HCT116 (cell line): ENCODE measurements around the gene LCNL1. TPM values are rescaled to one million over a fixed set of nuclear protein-coding genes. Genes with fewer than 3 reads are reported as not detected.
A peak's percentile ranks its signal among the peaks of the same experiment; 100 is the strongest.

Experiments
- ATAC-seq: fragments of 200-7000 bp; cut with Tn5 transposase; 2 replicates; pipeline ENCODE4 v1.9.1; 2020; ENCODE audit warnings: mild to moderate bottlenecking, moderate library complexity
- BruUV-seq: library from RNA; stranded (reverse); fragments of 400-500 nt; replicated peaks from 2 replicates; lab custom pipeline; 2021; lab: Mats Ljungman, UMichigan
- CTCF ChIA-PET: fragments of 300-600 bp; sonication (Branson Sonifier 250); formaldehyde crosslinking; loops from one replicate; lab custom pipeline; 2021; ENCODE audit warnings: antibody characterized with exemption; lab: Charles Lee
- POLR2A ChIA-PET: fragments of 300-600, 350-600 bp; sonication (Branson Sonifier 250); formaldehyde crosslinking; loops from one replicate; lab custom pipeline; 2021; ENCODE audit warnings: antibody characterized with exemption; lab: Charles Lee
- RAD21 ChIA-PET, 2 experiments: fragments of 300-600 bp; sonication (Branson Sonifier 250); formaldehyde crosslinking; loops; one replicate each; lab custom pipeline; 2023; ENCODE audit warnings: low total read pairs in 2 of 2; ENCODE audit not compliant: uncharacterized antibody in 2 of 2, unreplicated experiment in 2 of 2, low non-redundant PET in 1 of 2; lab: Charles Lee
- DNase-seq: peaks from one replicate; pipeline ENCODE4 v3.0.0-alpha.2; 2010; ENCODE audit warnings: low read depth, low spot score
- H2AFZ ChIP-seq: fragments of 200-600 bp; shearing (Covaris generic), sonication (generic); 2 replicates; pipeline ENCODE4 v1.6.1; 2017; ENCODE audit warnings: low read depth, mixed run types, mixed read lengths, antibody characterized with exemption, low read length; ENCODE audit not compliant: poor library complexity, severe bottlenecking
- H3K27ac ChIP-seq: 2 replicates; pipeline ENCODE4 v1.5.1; 2012; ENCODE audit warnings: low read depth, low read length
- H3K27me3 ChIP-seq: fragments of 200-600 bp; sonication (generic); 2 replicates; pipeline ENCODE4 v1.6.1; 2016; ENCODE audit warnings: mixed run types, low read length, mixed read lengths; ENCODE audit not compliant: insufficient read depth
- H3K36me3 ChIP-seq, 2 experiments: fragments of 200-500 bp in 1 of 2; fragments of 200-600 bp in 1 of 2; sonication (Bioruptor generic) in 1 of 2; sonication (generic) in 1 of 2; 2 replicates each; pipeline versions ENCODE4 v1.5.1 to v1.6.1; 2014 to 2016; ENCODE audit warnings: low read length in 2 of 2, inconsistent platforms in 1 of 2, mixed read lengths in 1 of 2, mixed run types in 1 of 2; ENCODE audit not compliant: insufficient read depth in 2 of 2, control insufficient read depth in 1 of 2
- H3K4me1 ChIP-seq, 2 experiments: fragments of 200-600 bp in 1 of 2; sonication (generic) in 1 of 2; 2 replicates each; pipeline versions ENCODE4 v1.5.1 to v1.6.1; 2012 to 2017; ENCODE audit warnings: low read length in 2 of 2, inconsistent platforms in 1 of 2, mild to moderate bottlenecking in 1 of 2, mixed read lengths in 1 of 2, mixed run types in 1 of 2, moderate library complexity in 1 of 2; ENCODE audit not compliant: insufficient read depth in 2 of 2, control insufficient read depth in 1 of 2
- H3K4me2 ChIP-seq: fragments of 200-600 bp; sonication (generic); 2 replicates; pipeline ENCODE4 v1.6.1; 2017; ENCODE audit warnings: mixed run types, low read length, mixed read lengths
- H3K4me3 ChIP-seq, 2 experiments: fragments of 200-600 bp in 1 of 2; sonication (generic) in 1 of 2; replicated peaks in 1 of 2; 2 replicates each; pipeline ENCODE4 v1.5.1; 2011 to 2016; ENCODE audit warnings: low read length in 2 of 2, control low read depth in 1 of 2, low read depth in 1 of 2, mild to moderate bottlenecking in 1 of 2, mixed read lengths in 1 of 2, mixed run types in 1 of 2
- H3K79me2 ChIP-seq: fragments of 200-600 bp; sonication (generic); 2 replicates; pipeline ENCODE4 v1.6.1; 2017; ENCODE audit warnings: mild to moderate bottlenecking, mixed run types, low read length, moderate library complexity, mixed read lengths; ENCODE audit not compliant: insufficient read depth
- H3K9ac ChIP-seq: fragments of 200-600 bp; sonication (generic); 2 replicates; pipeline ENCODE4 v1.6.1; 2016; ENCODE audit warnings: low read length, mixed read lengths
- H3K9me2 ChIP-seq: fragments of 200-600 bp; sonication (generic), shearing (Covaris generic); 2 replicates; pipeline ENCODE4 v1.6.1; 2017; ENCODE audit warnings: mixed run types, mild to moderate bottlenecking, moderate library complexity; ENCODE audit not compliant: insufficient read depth
- H3K9me3 ChIP-seq, 2 experiments: fragments of 200-500 bp in 1 of 2; fragments of 200-600 bp in 1 of 2; sonication (Bioruptor generic) in 1 of 2; sonication (generic) in 1 of 2; 2 replicates each; pipeline ENCODE4 v1.6.1; 2014 to 2017; ENCODE audit warnings: low read length in 2 of 2, mixed read lengths in 2 of 2, inconsistent platforms in 1 of 2, low read depth in 1 of 2, mild to moderate bottlenecking in 1 of 2, mixed run types in 1 of 2, moderate library complexity in 1 of 2; ENCODE audit not compliant: control insufficient read depth in 1 of 2, insufficient read depth in 1 of 2
- H4K20me1 ChIP-seq: fragments of 200-600 bp; sonication (generic), shearing (Covaris generic); 2 replicates; pipeline ENCODE4 v1.6.1; 2017; ENCODE audit warnings: mixed run types, mild to moderate bottlenecking, moderate library complexity; ENCODE audit not compliant: insufficient read depth
- EGR1 ChIP-seq: IDR thresholded peaks from 2 replicates; pipeline ENCODE4 v1.6.1; 2012; ENCODE audit warnings: low read depth
- EZH2 ChIP-seq: fragments of 200-600 bp; sonication (generic); IDR thresholded peaks from 2 replicates; pipeline ENCODE4 v1.6.1; 2017; ENCODE audit warnings: antibody characterized with exemption, mixed run types
- MAX ChIP-seq: IDR thresholded peaks from 2 replicates; pipeline ENCODE4 v1.6.1; 2012
- SIN3A ChIP-seq: IDR thresholded peaks from 2 replicates; pipeline ENCODE4 v1.6.1; 2012; ENCODE audit warnings: low read depth
- YY1 ChIP-seq: IDR thresholded peaks from 2 replicates; pipeline ENCODE4 v1.6.1; 2011; ENCODE audit warnings: low read length, low read depth, moderate library complexity, mild to moderate bottlenecking; ENCODE audit not compliant: insufficient replicate concordance; ENCODE audit errors: extremely low read depth
- ZFX ChIP-seq: fragments of 450-650 bp; IDR thresholded peaks from 2 replicates; pipeline ENCODE4 v1.6.1; 2017
- intact Hi-C: fragments of 100-400 bp; cut with micrococcal nuclease; formaldehyde crosslinking; loops from 2 replicates; pipeline ENCODE4 v1.10.0; 2022
- total RNA-seq: library from RNA; stranded (reverse); gene quantifications from one replicate; pipeline ENCODE4 v1.2.1, GENCODE V29; 2021; ENCODE audit not compliant: unreplicated experiment

The LCNL1 gene
- total RNA-seq, 1 experiment from 2014 or later: 0.44 TPM

GRCh38 chr9:136992819-136993369 is 10.1 kb downstream of the LCNL1 start:
- POLR2A ChIA-PET: interaction anchor here (1.0 to 1.7 kb wide), 4 partner anchors 9 to 248 kb away, joined by 3 to 19 read pairs (median 8); partner anchors contain the start of gene TUBB4B

GRCh38 chr9:136994180-136994887 is 11.5 kb downstream of the LCNL1 start:
- H3K9me3 ChIP-seq: no peaks in the 10 kb centered on the region; a peak in 1 of 4 replicates
- H3K36me3 ChIP-seq: peaks cover 0 to 12% of the 10 kb centered on the region in 2 experiments; a peak in 2 of 4 replicates
- no peak overlapping the region for H3K4me3 ChIP-seq
- no peak overlapping the region for H3K9ac ChIP-seq
- peak overlapping the region; percentile 99; the same call in 1 of the 2 replicates for H3K4me2 ChIP-seq
- BruUV-seq: no TSS peak
- RAD21 ChIA-PET: no interaction called here
- peaks cover 20% of the 10 kb centered on the region for H3K79me2 ChIP-seq
- ATAC-seq: no peak
- H3K9me2 ChIP-seq: no peaks in the 10 kb centered on the region
- peak overlapping the region; percentile 95; the same call in 1 of the 2 replicates for H3K27ac ChIP-seq
- intact Hi-C loops: no loop called here
- CTCF ChIA-PET: interaction anchor here (0.9 kb wide), 1 partner anchor 35 kb away, joined by 4 read pairs; no protein-coding TSS in a partner anchor
- H2AFZ ChIP-seq: no peak overlapping the region
- POLR2A ChIA-PET: interaction anchor here (1.0 kb wide), 1 partner anchor 8 kb away, joined by 3 read pairs; no protein-coding TSS in a partner anchor
- no peaks in the 10 kb centered on the region for H4K20me1 ChIP-seq
- no peaks in the 10 kb centered on the region for H3K27me3 ChIP-seq
- peaks cover 52 to 69% of the 10 kb centered on the region in 2 experiments for H3K4me1 ChIP-seq
- TF ChIP-seq YY1: no peak
- no peak for TF ChIP-seq EGR1
- TF ChIP-seq SIN3A: no peak
- no peak for TF ChIP-seq EZH2
- no peak for TF ChIP-seq ZFX
- DNase-seq: no peak

More at GRCh38 chr9:136992819-136993369, 10.1 kb downstream of the LCNL1 start:
- Histone ChIP-seq H3K27me3 (no peaks in the 10 kb centered on the region), H3K4me1 (peaks cover 41 to 55% of the 10 kb centered on the region in 2 experiments), H3K9me2 (no peaks in the 10 kb centered on the region), H4K20me1 (no peaks in the 10 kb centered on the region), H3K9ac (peak overlapping the region; percentile 97), H2AFZ (no peak overlapping the region), H3K9me3 (no peaks in the 10 kb centered on the region; a peak in 1 of 4 replicates), H3K79me2 (peaks cover 20% of the 10 kb centered on the region), H3K36me3 (peaks cover 0 to 12% of the 10 kb centered on the region in 2 experiments; a peak in 2 of 4 replicates), H3K4me2 (peak overlapping the region; percentile 99), H3K27ac (peak overlapping the region; percentile 95), H3K4me3 (peak overlapping the region; percentile 88 to 99)
- intact Hi-C loops: loop anchor here (1.0 kb wide), 1 partner anchor 45 kb away; no protein-coding TSS in a partner anchor
- no TSS peak for BruUV-seq
- CTCF ChIA-PET: interaction anchor here (0.9 to 1.4 kb wide), 2 partner anchors 10 to 150 kb away, joined by 3 to 4 read pairs; partner anchors contain the start of gene AJM1
- TF ChIP-seq ZFX: peak; percentile 6; the same call in 1 of the 2 replicates
- TF ChIP-seq MAX: no peak
- RAD21 ChIA-PET: interaction anchor here (1.3 kb wide), 2 partner anchors 45 kb away, joined by 3 to 4 read pairs; no protein-coding TSS in a partner anchor
- ATAC-seq: no peak
- no peak for DNase-seq
